H1 (cell line): Measurements from ENCODE around the gene MRPS14. TPM values are rescaled to one million over a fixed set of nuclear protein-coding genes. Genes with fewer than 3 reads are reported as not detected.

Source experiments
- polyA plus RNA-seq, 7 experiments: library from polyadenylated mRNA; depleted of rRNA in 3 of 7; stranded (reverse) in 5 of 7; unstranded in 2 of 7; fragments of >200 nt in 5 of 7; fragments of 200-250 nt in 2 of 7; gene quantifications; 1 replicate in 5 of 7; 2 replicates in 1 of 7; 4 replicates in 1 of 7; pipeline versions ENCODE4 v1.2.1 to v1.2.3, GENCODE V29; 2011 to 2013; ENCODE audit warnings: missing spikeins in 2 of 7, mixed read lengths in 2 of 7
- small RNA-seq: library from polyadenylated mRNA; stranded (forward); fragments of <200 nt; extraction: miRNeasy Mini kit (QIAGEN cat#:217004); gene quantifications from one replicate; pipeline ENCODE3, GENCODE V24; 2013; ENCODE audit not compliant: insufficient read depth
- total RNA-seq: library from RNA; stranded (reverse); fragmentation: NEBNext Ultra II Directional; extraction: Animal tissue kit (Norgen Biotek cat#: 25700); gene quantifications from 2 replicates; pipeline ENCODE4 v1.2.1, GENCODE V29; 2021

MRPS14 gene
- total and polyA plus RNA-seq, 2 of the 8 experiments (the other 6 are each of a cell fraction or from before 2014, with no cell fraction given), result 27.5 to 38.7 TPM

Small RNAs within 50 kb of the gene (small RNA-seq; reads per million reads assigned to genes)
- gene RF00019, result not detected
- gene RNU6-307P, result not detected

Other genes with a start within 250 kb of the MRPS14 start
- gene CACYBP, start 23.5 kb downstream of the MRPS14 start, total RNA-seq, result 195 and 247 TPM in 2 replicates
- 28.3 and 36.1 TPM in 2 replicates for gene CACYBP, start 23.5 kb downstream of the MRPS14 start, polyA plus RNA-seq (2011; rRNA removed)
- gene TNN, start 44.4 kb upstream of the MRPS14 start, total RNA-seq, result 0.30 and 0.31 TPM in 2 replicates
- gene TNN, start 44.4 kb upstream of the MRPS14 start, polyA plus RNA-seq (2011; rRNA removed), result 0.20 and 0.21 TPM in 2 replicates
- gene KIAA0040, start 169.4 kb upstream of the MRPS14 start, total RNA-seq, result 11.7 and 14.1 TPM in 2 replicates
- 8.0 and 11.0 TPM in 2 replicates for gene KIAA0040, start 169.4 kb upstream of the MRPS14 start, polyA plus RNA-seq (2011; rRNA removed)